Uterus (tissue), 4 donors: Measurements from ENCODE around the gene NEMP2. TPM values are rescaled to one million over a fixed set of nuclear protein-coding genes. Genes with fewer than 3 reads are reported as not detected.

ENCODE experiments used
- DNase-seq, 2 donors: peaks; one replicate each; pipeline ENCODE4 v3.0.0-alpha.2; 2019 to 2020
- H3K27ac ChIP-seq, 2 donors: fragments of 200-600 bp; sonication (generic); 1 replicate in 1 of 2; 2 replicates in 1 of 2; pipeline ENCODE4 v1.5.1; 2016 to 2018
- H3K27me3 ChIP-seq, 2 donors: fragments of 200-600 bp; sonication (generic); one replicate each; pipeline ENCODE4 v1.5.1; 2018 to 2019; ENCODE audit warnings: control low read depth in 1 of 2
- H3K36me3 ChIP-seq, 2 donors: fragments of 200-600 bp; sonication (generic); one replicate each; pipeline ENCODE4 v1.5.1; 2019; ENCODE audit warnings: control low read depth in 1 of 2
- H3K4me1 ChIP-seq, 2 donors: fragments of 200-600 bp; sonication (generic); one replicate each; pipeline ENCODE4 v1.5.1; 2018 to 2019; ENCODE audit warnings: control low read depth in 1 of 2
- H3K4me3 ChIP-seq, 2 donors: fragments of 200-600 bp; sonication (generic); 1 replicate in 1 of 2; 2 replicates in 1 of 2; pipeline ENCODE4 v1.5.1; 2018 to 2019; ENCODE audit warnings: mild to moderate bottlenecking in 1 of 2
- H3K9me3 ChIP-seq, 2 donors: fragments of 200-600 bp; sonication (generic); one replicate each; pipeline ENCODE4 v1.5.1; 2019; ENCODE audit warnings: control low read depth in 1 of 2
- CTCF ChIP-seq, 4 experiments: fragments of 200-600 bp in 2 of 4; fragments of 450-650 bp in 2 of 4; sonication (generic) in 2 of 4; IDR thresholded peaks; one replicate each; pipeline ENCODE4 v1.5.1; 2016 to 2019; ENCODE audit warnings: antibody characterized with exemption in 4 of 4, mild to moderate bottlenecking in 2 of 4, moderate library complexity in 1 of 4
- POLR2A ChIP-seq, 2 donors: fragments of 450-650 bp; IDR thresholded peaks; one replicate each; pipeline ENCODE4 v1.6.1; 2016; ENCODE audit warnings: antibody characterized with exemption in 2 of 2, mild to moderate bottlenecking in 1 of 2, moderate library complexity in 1 of 2
- intact Hi-C: fragments of 100-400 bp; cut with DNase I; formaldehyde crosslinking; loops from one replicate; pipeline ENCODE4 v1.15.1; 2023; ENCODE audit warnings: low total_unique reads
- total RNA-seq, 4 donors: library from RNA; depleted of rRNA in 3 of 4; stranded (reverse); fragments of >200 nt in 3 of 4; gene quantifications; one replicate each; pipeline versions ENCODE4 v1.1.0 to v1.2.4, GENCODE V29; 2014 to 2023
- donor health status: DM: yes; HTN: yes; CAD: no.

The NEMP2 gene
- total RNA-seq, 4 donors from 2014 or later = 2.0 to 16.5 (median 5.7) TPM

GRCh38 chr2:190462611-190463010 is 71.9 kb downstream of the NEMP2 start:
- H3K27ac ChIP-seq = no peak overlapping the region
- no peak for DNase-seq
- TF ChIP-seq POLR2A (IDR thresholded peaks at IDR 0.05) = no peak
- no peak for TF ChIP-seq CTCF (IDR thresholded peaks at IDR 0.05)
- no peaks in the 10 kb centered on the region for H3K27me3 ChIP-seq
- no peaks in the 10 kb centered on the region for H3K36me3 ChIP-seq
- H3K4me3 ChIP-seq = no peak overlapping the region
- peaks cover 5 to 8% of the 10 kb centered on the region in 2 donors for H3K4me1 ChIP-seq
- H3K9me3 ChIP-seq = no peaks in the 10 kb centered on the region
- intact Hi-C loops = no loop called here

GRCh38 chr2:190462181-190462580 is 72.3 kb downstream of the NEMP2 start:
- no peak overlapping the region for H3K4me3 ChIP-seq
- H3K36me3 ChIP-seq = no peaks in the 10 kb centered on the region
- intact Hi-C loops = no loop called here
- no peaks in the 10 kb centered on the region for H3K27me3 ChIP-seq
- H3K9me3 ChIP-seq = no peaks in the 10 kb centered on the region
- peaks cover under 1 to 4% of the 10 kb centered on the region in 2 donors for H3K4me1 ChIP-seq
- H3K27ac ChIP-seq = no peak overlapping the region
- TF ChIP-seq POLR2A (IDR thresholded peaks at IDR 0.05) = no peak
- TF ChIP-seq CTCF (IDR thresholded peaks at IDR 0.05) = no peak
- DNase-seq = no peak

DNA sequence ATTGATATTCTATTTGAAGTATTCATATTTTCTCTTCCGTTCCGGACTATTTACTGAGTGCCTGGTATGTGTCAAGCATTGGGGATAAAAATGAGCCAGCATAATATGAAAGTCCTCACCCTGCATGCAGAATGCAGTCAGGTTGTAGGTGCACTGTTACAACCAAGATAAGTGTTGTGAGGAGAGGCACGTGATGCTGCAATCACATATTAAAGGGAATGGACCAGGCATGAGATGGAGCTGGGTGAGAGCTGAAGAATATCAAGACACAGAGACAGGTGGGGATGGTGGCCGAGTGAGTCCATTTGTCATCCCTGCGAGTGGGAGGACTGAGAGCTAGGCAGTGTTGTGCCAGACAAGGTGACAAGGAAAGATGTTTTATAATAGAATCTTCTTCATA is 74.0 kb downstream of the NEMP2 start:
- H3K9me3 ChIP-seq = no peaks in the 10 kb centered on the region
- TF ChIP-seq CTCF (IDR thresholded peaks at IDR 0.05) = no peak
- no peaks in the 10 kb centered on the region for H3K4me1 ChIP-seq
- no peaks in the 10 kb centered on the region for H3K27me3 ChIP-seq
- no peak overlapping the region for H3K4me3 ChIP-seq
- intact Hi-C loops = no loop called here
- no peaks in the 10 kb centered on the region for H3K36me3 ChIP-seq
- no peak overlapping the region for H3K27ac ChIP-seq
- no peak for DNase-seq

DNA sequence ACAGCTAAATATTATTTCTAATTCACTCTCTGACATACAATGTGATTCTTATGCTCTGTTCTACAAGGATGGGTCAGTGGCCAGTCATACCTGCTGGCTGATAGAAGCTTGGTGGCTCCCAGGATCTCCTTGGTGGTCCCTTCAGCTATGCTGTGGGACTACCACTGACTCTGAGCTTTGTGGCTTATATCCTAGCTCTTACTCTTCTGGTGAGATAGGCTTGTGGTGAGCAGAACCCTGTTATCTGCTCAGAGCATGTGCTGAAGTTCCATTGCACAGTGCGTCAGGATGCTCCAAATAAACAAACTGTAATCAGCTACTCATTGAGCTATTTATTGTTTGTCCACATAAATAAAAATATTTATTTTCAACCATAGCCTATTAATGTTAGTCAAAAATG is 74.6 kb downstream of the NEMP2 start:
- no peak for DNase-seq
- H3K9me3 ChIP-seq = no peaks in the 10 kb centered on the region
- intact Hi-C loops = no loop called here
- H3K27me3 ChIP-seq = no peaks in the 10 kb centered on the region
- no peak overlapping the region for H3K4me3 ChIP-seq
- H3K36me3 ChIP-seq = no peaks in the 10 kb centered on the region
- H3K4me1 ChIP-seq = no peaks in the 10 kb centered on the region
- TF ChIP-seq POLR2A (IDR thresholded peaks at IDR 0.05) (no peak), CTCF (IDR thresholded peaks at IDR 0.05) (no peak)
- H3K27ac ChIP-seq = no peak overlapping the region

DNA sequence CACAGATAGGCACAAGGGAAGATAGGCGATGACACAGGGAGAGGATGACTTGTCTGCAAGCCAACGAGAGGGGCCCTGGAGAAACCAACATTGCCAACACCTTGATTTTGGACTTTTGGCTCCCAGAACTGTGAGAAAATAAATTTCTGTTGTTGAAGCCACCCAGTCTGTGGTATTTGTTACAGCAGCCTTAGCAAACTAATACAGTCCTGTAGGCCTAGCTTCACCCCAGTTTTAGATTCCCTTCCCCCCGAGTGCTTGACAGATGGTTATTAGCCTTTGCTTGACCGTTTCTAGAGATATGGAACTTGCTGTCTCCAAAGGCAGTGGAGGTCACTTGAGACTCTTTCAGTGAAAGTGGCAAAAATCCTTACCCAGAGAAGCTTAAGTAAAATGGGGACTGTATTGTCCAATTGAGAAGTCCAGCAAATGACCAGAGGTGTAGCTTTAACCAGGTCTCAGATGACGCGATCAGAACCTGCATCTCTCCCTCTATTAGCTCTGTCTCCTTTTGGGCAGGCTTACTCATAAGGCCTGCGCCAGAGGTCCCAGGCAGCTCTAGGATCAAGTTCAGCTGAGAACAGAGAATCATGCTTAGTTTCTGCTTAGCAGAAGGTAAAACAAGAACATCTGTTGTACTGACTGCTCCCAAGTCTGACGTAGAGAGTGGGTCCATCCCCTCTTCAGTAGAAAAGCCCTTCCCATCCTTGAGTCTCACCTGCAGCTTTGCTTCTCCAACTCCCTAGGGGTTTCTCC is 76.0 kb downstream of the NEMP2 start:
- Histone ChIP-seq H3K4me1 (no peaks in the 10 kb centered on the region), H3K27ac (no peak overlapping the region), H3K9me3 (no peaks in the 10 kb centered on the region), H3K36me3 (no peaks in the 10 kb centered on the region), H3K27me3 (no peaks in the 10 kb centered on the region), H3K4me3 (no peak overlapping the region)
- intact Hi-C loops = no loop called here
- DNase-seq = no peak
- TF ChIP-seq POLR2A (IDR thresholded peaks at IDR 0.05) (no peak), CTCF (IDR thresholded peaks at IDR 0.05) (no peak)
